GM21717 (cell line): ENCODE data around the gene BRF1.
"Not testable (repeated sequence)": the region's sequence is repeated elsewhere in the genome, so short reads cannot be mapped to it uniquely, and the experiment has no call there.

Source experiments
- ATAC-seq: cut with Tn5 transposase; IDR thresholded peaks from one replicate; pipeline ENCODE4 v1.9.1; 2021; ENCODE audit warnings: mild to moderate bottlenecking, moderate library complexity; ENCODE audit not compliant: unreplicated experiment

The BRF1 gene

GRCh38 chr14:105332350-105332874 lies 31.6 kb upstream of the BRF1 start:
- ATAC-seq: no peak

DNA sequence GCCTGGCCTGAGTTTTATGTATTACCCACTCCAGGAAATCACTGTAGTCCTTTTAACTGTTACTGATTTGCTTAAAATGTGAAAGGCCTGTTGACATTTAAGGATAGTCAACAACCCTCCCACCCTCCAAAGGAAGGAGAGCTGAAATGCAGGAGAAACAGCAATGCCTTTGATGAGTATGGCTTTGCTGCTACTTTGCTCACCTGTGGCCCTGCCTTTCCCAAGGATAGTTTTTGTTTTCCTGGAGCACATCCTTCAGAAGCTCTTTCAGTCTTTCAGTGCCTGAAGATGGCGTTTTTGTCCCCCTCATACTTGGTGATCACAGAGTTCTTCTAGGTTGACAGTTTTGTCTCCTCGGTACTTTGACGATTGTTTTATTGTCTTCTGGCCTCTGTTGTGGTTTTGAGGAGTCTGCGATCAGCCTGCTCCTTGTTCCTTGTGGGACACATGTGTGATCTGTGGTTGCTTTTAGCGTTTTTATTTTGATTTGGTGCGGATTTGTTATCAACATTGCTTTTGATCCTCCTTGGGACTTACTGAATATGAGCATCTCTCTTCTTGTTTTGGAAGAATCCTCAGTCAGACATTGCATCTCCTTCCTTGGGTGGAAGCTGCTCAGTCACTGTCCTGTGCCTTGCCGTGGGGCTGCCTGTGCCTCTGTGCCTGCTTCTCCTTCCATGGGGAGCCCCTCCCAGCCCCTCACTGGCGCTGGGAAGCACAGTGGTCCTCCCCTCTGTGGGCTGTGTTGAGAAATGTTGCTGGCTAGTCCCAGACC lies 31.0 kb upstream of the BRF1 start:
- no peak for ATAC-seq

GRCh38 chr14:105330491-105330895 lies 29.7 kb upstream of the BRF1 start:
- ATAC-seq: no peak

- no peak for ATAC-seq
Observed at GRCh38 chr14:105329411-105330150, 28.8 kb upstream of the BRF1 start.

- ATAC-seq: no peak
Observed at GRCh38 chr14:105328678-105329390, 28.0 kb upstream of the BRF1 start.

- no peak for ATAC-seq
Observed at GRCh38 chr14:105328070-105328677, 27.4 kb upstream of the BRF1 start.

DNA sequence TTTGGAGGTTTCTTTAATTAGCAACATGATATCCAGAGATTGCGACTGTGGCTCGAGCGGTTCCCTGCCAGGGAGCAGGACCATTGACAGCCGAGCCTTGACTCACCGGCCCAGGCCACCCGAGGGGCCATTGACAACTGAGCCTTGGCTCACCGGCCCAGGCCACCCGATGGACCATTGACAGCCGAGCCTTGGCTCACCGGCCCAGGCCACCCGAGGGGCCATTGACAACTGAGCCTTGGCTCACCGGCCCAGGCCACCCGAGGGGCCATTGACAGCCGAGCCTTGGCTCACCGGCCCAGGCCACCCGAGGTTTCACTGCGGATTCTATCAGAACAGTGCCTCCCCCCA lies 26.9 kb upstream of the BRF1 start:
- ATAC-seq: not testable (repeated sequence)

GRCh38 chr14:105326891-105327694 lies 26.3 kb upstream of the BRF1 start:
- ATAC-seq: no peak

- ATAC-seq: no peak
Observed at GRCh38 chr14:105326568-105326867, 25.7 kb upstream of the BRF1 start.

GRCh38 chr14:105325716-105326567 lies 25.1 kb upstream of the BRF1 start:
- ATAC-seq: no peak

GRCh38 chr14:105325303-105325702 lies 24.5 kb upstream of the BRF1 start:
- ATAC-seq: no peak

GRCh38 chr14:105324871-105325270 lies 24.1 kb upstream of the BRF1 start:
- no peak for ATAC-seq

GRCh38 chr14:105324080-105324778 lies 23.4 kb upstream of the BRF1 start:
- ATAC-seq: no peak

- ATAC-seq: no peak
Observed at GRCh38 chr14:105323663-105324062, 22.9 kb upstream of the BRF1 start.

DNA sequence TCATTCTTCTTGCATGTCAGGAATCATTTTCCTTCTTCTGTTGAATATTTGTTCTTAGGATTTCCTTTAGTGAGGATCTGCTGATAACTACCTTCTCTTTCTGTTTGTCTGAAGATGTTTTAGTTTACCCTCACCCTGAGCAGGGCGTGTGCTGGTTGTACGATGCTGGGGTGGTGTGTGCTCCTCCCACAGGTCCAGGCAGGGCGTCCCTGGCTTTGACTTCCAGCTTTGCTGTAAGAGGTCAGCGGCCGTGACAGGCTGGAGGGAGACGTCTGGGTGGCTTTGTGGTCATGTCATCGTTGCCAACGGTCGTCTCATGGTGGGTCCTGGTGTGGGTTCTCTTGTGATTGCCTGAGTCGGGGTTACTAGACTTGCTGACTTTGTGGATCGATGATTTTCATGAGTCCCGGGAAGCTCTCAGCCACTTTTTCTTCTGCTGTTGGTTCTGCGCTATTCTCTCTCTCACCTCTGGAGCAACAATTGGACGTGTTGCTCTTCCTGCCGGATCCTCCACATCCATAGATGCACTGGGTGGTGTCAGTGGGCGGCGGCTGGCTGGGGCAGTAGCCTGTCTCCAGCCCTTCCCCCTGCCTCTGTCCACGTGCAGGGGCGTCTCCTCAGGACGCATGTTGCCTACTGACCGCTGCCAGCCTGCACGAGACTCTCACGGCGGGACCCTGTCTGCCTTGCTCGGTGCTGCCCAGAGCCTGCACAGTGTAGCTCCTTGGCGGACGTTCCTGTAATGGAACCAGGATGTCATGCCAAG lies 22.2 kb upstream of the BRF1 start:
- no peak for ATAC-seq

GRCh38 chr14:105317546-105317945 lies 16.7 kb upstream of the BRF1 start:
- ATAC-seq: no peak

- no peak for ATAC-seq
Observed at GRCh38 chr14:105316968-105317510, 16.2 kb upstream of the BRF1 start.

DNA sequence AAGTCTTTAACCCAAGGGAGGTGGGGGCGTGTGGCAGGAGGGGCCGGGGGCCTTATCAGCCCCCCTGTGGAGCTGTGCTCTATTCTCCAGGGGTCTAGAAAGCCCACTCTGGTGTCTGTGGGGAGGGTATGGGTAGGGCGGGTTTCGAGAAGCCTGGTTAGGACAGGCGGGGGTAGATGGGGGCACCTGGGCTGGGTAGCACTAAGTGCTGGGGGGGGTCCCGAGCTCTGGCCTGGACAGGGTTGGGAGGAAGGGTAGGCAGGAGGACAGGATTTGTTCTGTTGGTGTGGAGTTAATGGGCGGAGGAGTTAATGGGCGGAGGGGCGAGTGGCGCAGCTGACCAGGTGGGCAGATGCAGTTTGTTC lies 15.8 kb upstream of the BRF1 start:
- ATAC-seq: no peak
